GM12892 (cell line): Measurements from ENCODE around the gene GLRX5.

Experiments used
- DNase-seq: peaks from one replicate; pipeline ENCODE4 v3.0.0; 2011; ENCODE audit not compliant: insufficient read length
- FAIRE-seq: peaks from 2 replicates; lab custom pipeline; 2011; peaks lifted over from hg19 to GRCh38; lab: Jason Lieb, UNC
- POLR2A ChIP-seq: IDR thresholded peaks from 2 replicates; pipeline ENCODE4 v1.6.1; 2011; ENCODE audit warnings: low read depth, low read length, control low read depth
- POLR2AphosphoS5 ChIP-seq: IDR thresholded peaks from 2 replicates; pipeline ENCODE4 v1.6.1; 2011; ENCODE audit warnings: low read depth, low read length, control low read depth
- TAF1 ChIP-seq: IDR thresholded peaks from 2 replicates; pipeline ENCODE4 v1.6.1; 2011; ENCODE audit warnings: low read depth, mild to moderate bottlenecking, control low read depth, low read length, borderline replicate concordance

The GLRX5 gene

GRCh38 chr14:95533391-95533821 lies 1.4 kb upstream of the GLRX5 start:
- FAIRE-seq (peak; percentile 85), DNase-seq (no peak)
- peak; percentile 43; the same call in 1 of the 2 replicates for TF ChIP-seq POLR2AphosphoS5
- no peak for TF ChIP-seq TAF1

GRCh38 chr14:95533822-95534221 lies 1.0 kb upstream of the GLRX5 start:
- no peak for TF ChIP-seq TAF1
- no peak for TF ChIP-seq POLR2A
- TF ChIP-seq POLR2AphosphoS5, result no peak
- no peak for FAIRE-seq
- no peak for DNase-seq

DNA sequence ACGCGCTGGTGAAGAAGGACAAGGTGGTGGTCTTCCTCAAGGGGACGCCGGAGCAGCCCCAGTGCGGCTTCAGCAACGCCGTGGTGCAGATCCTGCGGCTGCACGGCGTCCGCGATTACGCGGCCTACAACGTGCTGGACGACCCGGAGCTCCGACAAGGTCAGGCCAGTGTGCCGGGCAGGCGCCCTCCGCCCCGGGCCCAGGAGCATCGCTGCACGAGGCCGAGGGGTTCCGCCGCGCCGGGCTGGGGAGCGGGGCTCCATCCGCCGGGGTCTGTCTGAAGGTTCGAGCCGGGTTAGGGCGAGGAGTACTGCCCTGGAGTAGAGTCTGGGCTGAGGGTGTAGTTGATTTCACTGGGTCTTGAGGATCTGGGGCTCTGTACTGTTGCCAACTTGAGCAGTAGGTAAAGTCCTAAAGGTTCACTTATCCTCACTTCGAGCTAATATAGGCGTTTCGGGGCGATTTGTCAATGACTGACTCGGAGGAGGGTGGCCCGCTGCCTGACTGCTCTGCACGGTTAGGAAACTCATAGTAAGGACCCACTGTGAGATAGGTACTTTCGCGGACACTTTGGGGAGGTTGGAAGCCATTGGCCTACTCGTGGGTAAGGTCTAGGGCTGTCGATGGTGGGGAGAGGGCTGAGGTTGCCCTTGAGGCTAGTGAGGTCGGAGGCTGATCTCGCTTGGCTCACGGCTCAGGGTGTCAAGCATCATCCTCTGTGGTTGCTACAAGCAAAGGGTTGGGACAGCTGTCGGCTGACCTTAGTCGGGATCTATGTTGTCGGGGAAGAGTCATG lies 574 bp downstream of the GLRX5 start:
- TF ChIP-seq POLR2A, result no peak
- TF ChIP-seq POLR2AphosphoS5, result no peak
- no peak for TF ChIP-seq TAF1
- FAIRE-seq (no peak), DNase-seq (no peak)

GRCh38 chr14:95536036-95536593 lies 1.3 kb downstream of the GLRX5 start:
- DNase-seq (no peak), FAIRE-seq (no peak)
- TF ChIP-seq POLR2AphosphoS5, result no peak
- TF ChIP-seq POLR2A, result no peak
- no peak for TF ChIP-seq TAF1

DNA sequence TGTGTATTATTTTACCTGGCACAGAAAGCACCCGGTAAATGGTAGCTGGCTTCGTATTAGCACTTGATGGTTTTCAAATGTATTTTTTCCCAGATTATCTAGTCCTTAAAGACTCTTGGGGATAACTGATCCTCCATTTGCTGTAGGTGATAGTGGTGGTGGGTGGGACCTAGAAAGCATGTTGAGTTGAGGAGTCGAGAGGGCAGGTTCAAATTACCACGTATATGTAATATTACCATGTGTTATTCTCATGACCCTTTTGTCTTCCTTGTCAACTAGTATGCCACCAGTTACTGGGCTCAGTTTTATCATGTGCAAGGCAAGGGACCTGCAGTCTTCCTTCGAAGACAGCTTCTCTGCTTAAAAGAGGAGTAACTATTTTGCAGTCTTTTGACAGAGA lies 1.8 kb downstream of the GLRX5 start:
- FAIRE-seq (no peak), DNase-seq (no peak)
- no peak for TF ChIP-seq POLR2AphosphoS5
- TF ChIP-seq TAF1, result no peak
- no peak for TF ChIP-seq POLR2A

DNA sequence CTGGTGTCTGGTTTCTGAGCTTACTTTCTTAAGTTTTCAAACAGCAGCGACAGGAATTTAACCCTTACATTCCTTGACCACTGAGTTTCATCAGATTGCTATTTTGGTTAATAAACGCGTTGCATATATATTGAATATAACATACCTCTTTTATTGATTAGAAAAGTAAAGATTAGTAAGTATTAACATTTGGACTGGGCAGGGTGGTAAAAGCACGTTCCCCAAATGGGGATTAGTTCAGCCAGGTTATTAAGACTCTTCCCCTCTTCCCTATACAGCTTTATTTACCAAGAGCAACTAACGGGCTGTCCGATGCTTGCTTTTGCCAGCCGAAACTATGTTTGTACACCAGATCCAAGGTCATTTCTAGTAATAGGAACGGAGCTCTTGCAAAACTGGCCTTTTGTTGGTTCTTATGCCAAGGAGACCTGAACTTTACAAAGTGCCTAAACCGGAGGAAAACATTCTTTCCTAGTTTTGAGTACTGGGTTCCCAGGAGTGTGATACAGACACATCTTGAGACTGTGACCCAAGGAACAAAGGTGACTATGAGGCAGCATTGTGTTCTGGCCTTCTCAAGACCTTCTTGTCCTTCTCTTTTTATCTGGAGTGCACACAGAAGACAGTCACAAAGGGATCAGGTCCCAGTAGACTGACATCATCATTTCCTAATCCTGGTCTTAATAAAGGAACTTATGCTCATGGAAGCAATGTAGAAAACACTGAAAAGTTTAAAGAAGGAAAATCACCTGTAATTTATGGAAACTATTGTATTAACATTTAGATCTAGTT lies 2.6 kb downstream of the GLRX5 start:
- DNase-seq, result no peak
- TF ChIP-seq POLR2AphosphoS5 (no peak), TAF1 (no peak), POLR2A (no peak)
- FAIRE-seq, result no peak

DNA sequence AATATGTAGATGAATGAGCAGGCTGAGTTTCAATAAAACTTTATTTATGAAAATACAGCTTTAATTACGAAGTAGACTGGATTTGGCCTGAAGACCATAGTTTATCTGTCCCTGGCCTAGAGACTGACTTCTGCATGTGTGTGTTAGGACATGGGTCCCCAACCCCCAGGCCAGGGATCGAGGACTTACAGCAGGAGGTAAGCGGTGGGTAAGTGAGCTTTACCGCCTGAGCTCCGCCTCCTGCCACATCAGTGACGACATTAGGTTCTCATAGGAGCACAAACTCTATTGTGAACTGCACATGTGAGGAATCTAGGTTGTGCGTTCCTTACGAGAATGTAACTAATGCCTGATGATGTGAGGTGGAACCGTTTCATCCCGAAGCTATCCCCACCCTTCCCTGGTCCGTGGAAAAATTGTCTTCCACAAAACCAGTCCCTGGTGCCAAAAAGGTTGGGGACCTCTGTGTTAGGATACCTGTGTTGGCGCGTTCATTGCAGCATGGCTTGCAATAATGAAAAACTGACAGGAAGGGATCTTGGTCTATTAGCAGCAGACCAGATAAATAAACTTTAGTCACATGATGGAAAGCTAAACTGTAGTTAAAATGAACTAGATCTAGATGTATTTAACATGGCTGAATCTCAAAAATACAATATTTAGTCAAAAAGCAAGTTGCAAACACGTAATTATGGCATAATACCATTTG lies 4.1 kb downstream of the GLRX5 start:
- TF ChIP-seq TAF1, result no peak
- no peak for TF ChIP-seq POLR2AphosphoS5
- TF ChIP-seq POLR2A, result no peak
- no peak for FAIRE-seq
- DNase-seq, result no peak

DNA sequence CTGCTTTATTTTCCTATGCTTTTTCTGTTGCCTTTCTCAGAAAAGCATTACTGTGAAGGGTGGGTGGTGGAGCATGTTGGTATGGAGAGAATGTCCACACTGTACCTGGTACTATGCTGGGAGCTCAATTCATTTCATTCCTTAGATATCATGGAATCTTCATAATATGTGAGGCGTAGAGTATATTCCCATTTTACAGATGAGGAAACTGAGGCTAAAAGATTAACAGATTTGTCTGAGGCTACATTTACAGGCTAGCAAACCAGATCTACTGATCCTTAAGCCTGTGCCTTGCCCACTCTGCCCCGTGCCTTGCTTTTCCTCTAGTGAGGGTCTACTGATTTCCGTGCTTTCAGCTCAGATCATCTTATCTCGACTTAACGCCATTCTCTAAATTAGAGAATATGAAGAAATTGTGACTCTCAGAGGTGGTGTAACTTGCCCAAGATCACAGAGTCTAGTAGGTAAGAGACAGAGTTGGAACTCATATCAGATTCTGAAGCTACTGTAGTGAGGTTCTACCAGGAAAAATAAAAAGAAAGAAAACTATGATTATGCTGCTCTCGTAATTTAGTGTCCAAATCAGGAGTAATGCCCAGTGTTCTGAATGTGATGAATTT lies 5.5 kb downstream of the GLRX5 start:
- TF ChIP-seq POLR2A, result no peak
- TF ChIP-seq TAF1, result no peak
- TF ChIP-seq POLR2AphosphoS5, result no peak
- DNase-seq (no peak), FAIRE-seq (no peak)

- no peak for FAIRE-seq
- TF ChIP-seq TAF1, result no peak
- no peak for TF ChIP-seq POLR2AphosphoS5
- TF ChIP-seq POLR2A, result no peak
- no peak for DNase-seq
Measured at GRCh38 chr14:95541346-95541745, 6.5 kb downstream of the GLRX5 start.

- FAIRE-seq, result no peak
- TF ChIP-seq POLR2AphosphoS5 (no peak), POLR2A (no peak), TAF1 (no peak)
- no peak for DNase-seq
Measured at GRCh38 chr14:95541932-95542930, 7.4 kb downstream of the GLRX5 start.
